Measurements from ENCODE around the gene TPMT.

GRCh38 chr6:18099511-18099910 is 55.4 kb downstream of the TPMT start:
- TF ChIP-seq GPBP1L1 (CRISPR knock-in tag; IDR thresholded peaks at IDR 0.05) = no peak
- TF ChIP-seq ZNF138 (CRISPR knock-in tag; IDR thresholded peaks at IDR 0.05; ENCODE audit: low read depth) = no peak
- no peak for TF ChIP-seq SMC3 (IDR thresholded peaks at IDR 0.05; ENCODE audit: low read length)
- TF ChIP-seq MXD3 (CRISPR knock-in tag; IDR thresholded peaks at IDR 0.05) = no peak
- no peak for TF ChIP-seq UBTF (CRISPR knock-in tag; IDR thresholded peaks at IDR 0.05)
- TF ChIP-seq FOXP1 (IDR thresholded peaks at IDR 0.05) = no peak
- no peak for TF ChIP-seq FOXP1 (CRISPR knock-in tag; IDR thresholded peaks at IDR 0.05)

All from HepG2 (cell line).